H9 (cell line): ENCODE measurements around the gene SLC30A3. TPM values are rescaled to one million over a fixed set of nuclear protein-coding genes. Genes with fewer than 3 reads are reported as not detected.
A peak's percentile ranks its signal among the peaks of the same experiment; 100 is the strongest.

Source experiments
- DNase-seq: peaks from one replicate; pipeline ENCODE4 v3.0.0-alpha.2; 2017
- H2AFZ ChIP-seq: one replicate; pipeline ENCODE4 v1.6.1; 2013; ENCODE audit warnings: mild to moderate bottlenecking, low read length, control low read depth, moderate library complexity
- H2AK5ac ChIP-seq: 2 replicates; pipeline ENCODE4 v1.6.1; 2013; ENCODE audit warnings: low read length, control low read depth, mixed read lengths; ENCODE audit not compliant: insufficient read length
- H2BK120ac ChIP-seq: one replicate; pipeline ENCODE4 v1.6.1; 2013; ENCODE audit warnings: low read depth, mild to moderate bottlenecking, low read length, control low read depth, inconsistent platforms; ENCODE audit not compliant: poor library complexity, severe bottlenecking
- H2BK12ac ChIP-seq: 2 replicates; pipeline ENCODE4 v1.6.1; 2013; ENCODE audit warnings: low read length, control low read depth, mixed read lengths, low read depth; ENCODE audit not compliant: insufficient read length
- H2BK15ac ChIP-seq: 2 replicates; pipeline ENCODE4 v1.6.1; 2013; ENCODE audit warnings: low read depth, low read length, control low read depth
- H2BK20ac ChIP-seq: one replicate; pipeline ENCODE4 v1.6.1; 2013; ENCODE audit warnings: low read depth, mild to moderate bottlenecking, low read length, control low read depth, inconsistent platforms; ENCODE audit not compliant: poor library complexity, severe bottlenecking
- H2BK5ac ChIP-seq: 2 replicates; pipeline ENCODE4 v1.6.1; 2013; ENCODE audit warnings: low read length, control low read depth, mixed read lengths; ENCODE audit not compliant: insufficient read length
- H3K14ac ChIP-seq: 2 replicates; pipeline ENCODE4 v1.6.1; 2013; ENCODE audit warnings: low read length, control low read depth; ENCODE audit not compliant: insufficient read depth
- H3K18ac ChIP-seq: 2 replicates; pipeline ENCODE4 v1.6.1; 2013; ENCODE audit warnings: low read depth, mild to moderate bottlenecking, mixed read lengths, low read length, control low read depth; ENCODE audit not compliant: insufficient read length
- H3K23ac ChIP-seq: 2 replicates; pipeline ENCODE4 v1.6.1; 2013; ENCODE audit warnings: low read length, control low read depth, mixed read lengths, low read depth; ENCODE audit not compliant: insufficient read length
- H3K23me2 ChIP-seq: 2 replicates; pipeline ENCODE4 v1.6.1; 2013; ENCODE audit warnings: low read depth, mild to moderate bottlenecking, mixed read lengths, low read length, control low read depth; ENCODE audit not compliant: insufficient read length, poor library complexity, severe bottlenecking
- H3K27ac ChIP-seq: 2 replicates; pipeline ENCODE4 v1.5.1; 2013; ENCODE audit warnings: low read length, control low read depth, mixed read lengths, low read depth; ENCODE audit not compliant: insufficient read length
- H3K27me3 ChIP-seq: 2 replicates; pipeline ENCODE4 v1.6.1; 2013; ENCODE audit warnings: low read length, control low read depth, inconsistent platforms; ENCODE audit not compliant: insufficient read depth
- H3K4ac ChIP-seq: 2 replicates; pipeline ENCODE4 v1.6.1; 2013; ENCODE audit warnings: low read depth, mild to moderate bottlenecking, control low read depth, inconsistent platforms, low read length, moderate library complexity
- H3K4me1 ChIP-seq: 2 replicates; pipeline ENCODE4 v1.6.1; 2013; ENCODE audit warnings: low read length, control low read depth, inconsistent platforms; ENCODE audit not compliant: insufficient read depth
- H3K4me2 ChIP-seq: 2 replicates; pipeline ENCODE4 v1.6.1; 2013; ENCODE audit warnings: low read length, control low read depth, mixed read lengths; ENCODE audit not compliant: insufficient read length, insufficient read depth
- H3K56ac ChIP-seq: 2 replicates; pipeline ENCODE4 v1.6.1; 2013; ENCODE audit warnings: low read depth, mild to moderate bottlenecking, mixed read lengths, low read length, control low read depth; ENCODE audit not compliant: insufficient read length
- H3K79me1 ChIP-seq: 2 replicates; pipeline ENCODE4 v1.6.1; 2013; ENCODE audit warnings: low read depth, mild to moderate bottlenecking, moderate library complexity, low read length, control low read depth, inconsistent platforms; ENCODE audit not compliant: insufficient read depth, poor library complexity, severe bottlenecking
- H3K79me2 ChIP-seq: 2 replicates; pipeline ENCODE4 v1.6.1; 2013; ENCODE audit warnings: low read length, control low read depth, inconsistent platforms; ENCODE audit not compliant: insufficient read depth
- H3K9ac ChIP-seq: 2 replicates; pipeline ENCODE4 v1.6.1; 2013; ENCODE audit warnings: low read length, control low read depth, mixed read lengths; ENCODE audit not compliant: insufficient read length; ENCODE audit errors: extremely low read depth
- H3K9me3 ChIP-seq: one replicate; pipeline ENCODE4 v1.6.1; 2013; ENCODE audit warnings: low read depth, low read length, inconsistent platforms; ENCODE audit not compliant: control insufficient read depth
- H3T11ph ChIP-seq: one replicate; pipeline ENCODE4 v1.6.1; 2013; ENCODE audit warnings: mild to moderate bottlenecking, low read length, control low read depth, inconsistent platforms
- H4K20me1 ChIP-seq: one replicate; pipeline ENCODE4 v1.6.1; 2013; ENCODE audit not compliant: control insufficient read depth, insufficient read length, insufficient read depth
- H4K5ac ChIP-seq: 2 replicates; pipeline ENCODE4 v1.6.1; 2013; ENCODE audit warnings: low read depth, mild to moderate bottlenecking, mixed read lengths, low read length, control low read depth; ENCODE audit not compliant: insufficient read length
- H4K8ac ChIP-seq: replicated peaks from 2 replicates; pipeline ENCODE4 v1.6.1; 2013; ENCODE audit warnings: low read length, control low read depth, mixed read lengths, low read depth; ENCODE audit not compliant: insufficient read length
- H4K91ac ChIP-seq: 2 replicates; pipeline ENCODE4 v1.6.1; 2013; ENCODE audit warnings: low read depth, mild to moderate bottlenecking, moderate library complexity, mixed read lengths, low read length, control low read depth; ENCODE audit not compliant: insufficient read length
- H3K27ac Mint-ChIP-seq, 3 experiments: 2 replicates in 2 of 3; 3 replicates in 1 of 3; pipeline ENCODE4 v1.8.0; 2020 to 2021; ENCODE audit warnings: mixed read lengths in 3 of 3, mild to moderate bottlenecking in 1 of 3, moderate library complexity in 1 of 3
- H3K27me3 Mint-ChIP-seq: 2 replicates; pipeline ENCODE4 v1.8.0; 2021; ENCODE audit warnings: low read depth, mild to moderate bottlenecking, moderate library complexity, mixed read lengths
- H3K36me3 Mint-ChIP-seq, 3 experiments: 2 replicates in 2 of 3; 3 replicates in 1 of 3; pipeline ENCODE4 v1.8.0; 2020 to 2021; ENCODE audit warnings: low read depth in 3 of 3, mixed read lengths in 3 of 3; ENCODE audit not compliant: insufficient read depth in 1 of 3
- H3K4me1 Mint-ChIP-seq, 2 experiments: 2 replicates each; pipeline ENCODE4 v1.8.0; 2020; ENCODE audit warnings: mixed read lengths in 2 of 2
- H3K4me3 Mint-ChIP-seq, 2 experiments: 2 replicates in 1 of 2; 3 replicates in 1 of 2; pipeline ENCODE4 v1.8.0; 2020 to 2021; ENCODE audit warnings: mild to moderate bottlenecking in 2 of 2, mixed read lengths in 2 of 2, moderate library complexity in 1 of 2
- H3K9me3 Mint-ChIP-seq, 2 experiments: 2 replicates in 1 of 2; 3 replicates in 1 of 2; pipeline ENCODE4 v1.8.0; 2020; ENCODE audit warnings: mild to moderate bottlenecking in 2 of 2, mixed read lengths in 2 of 2, moderate library complexity in 1 of 2
- WGBS: extraction: QIAGEN DNeasy Blood & Tissue Kit; methylation state at CpG from one replicate; pipeline ENCODE4 v1.1.7; 2013; ENCODE audit warnings: missing lambda C conversion rate, low lambda C conversion rate, mixed read lengths; ENCODE audit not compliant: insufficient read length; ENCODE audit errors: extremely low coverage; 5-methylcytosine and 5-hydroxymethylcytosine counted together
- total RNA-seq: library from RNA; stranded (reverse); gene quantifications from 2 replicates; pipeline ENCODE4 v1.2.1, GENCODE V29; 2021
- TF ChIP-seq, protein P1 (sequence below): fragments of 200-600 bp; sonication (generic); conservative IDR thresholded peaks from 3 replicates; pipeline ENCODE4 v1.8.0; 2021; ENCODE audit warnings: antibody characterized with exemption, mild to moderate bottlenecking

Gene SLC30A3
- total RNA-seq, 1 experiment from 2014 or later, result 2.5 TPM

DNA sequence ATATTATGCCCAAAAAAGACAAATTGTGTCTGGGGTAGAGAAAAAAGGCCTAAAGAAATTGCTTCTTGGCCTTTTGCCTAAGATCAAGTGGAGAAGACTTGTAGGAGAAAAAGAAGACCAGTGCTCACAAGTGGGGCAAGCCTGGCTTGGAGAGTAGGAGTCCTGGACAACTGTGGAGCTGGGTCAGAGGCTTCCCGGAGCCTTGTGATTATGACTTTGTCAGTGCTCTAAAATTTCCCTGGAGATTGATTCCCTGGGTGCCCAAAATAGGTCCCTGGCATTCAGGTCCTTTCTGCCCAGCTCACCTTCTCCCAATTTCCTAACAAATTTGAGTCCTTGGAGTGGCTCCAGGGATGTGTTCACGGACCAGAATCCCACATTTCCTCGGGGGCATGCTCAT lies 18.6 kb upstream of the SLC30A3 start:
- Mint-ChIP-seq H3K27ac (peak overlapping the region in 1 of 3 experiments; percentile 12; a peak in 1 of 7 replicates), H3K27me3 (peaks cover 47% of the 10 kb centered on the region), H3K4me3 (no peak overlapping the region; a peak in 1 of 5 replicates), H3K9me3 (no peaks in the 10 kb centered on the region), H3K36me3 (no peaks in the 10 kb centered on the region), H3K4me1 (peaks cover 54 to 60% of the 10 kb centered on the region in 2 experiments)
- Histone ChIP-seq H3K23me2 (peaks cover 6% of the 10 kb centered on the region), H2BK120ac (no peak overlapping the region), H3K9me3 (no peaks in the 10 kb centered on the region), H3K27me3 (no peaks in the 10 kb centered on the region), H2AK5ac (no peak overlapping the region), H3K56ac (no peak overlapping the region), H2BK5ac (no peak overlapping the region), H4K5ac (no peak overlapping the region), H3K79me2 (no peaks in the 10 kb centered on the region), H3K18ac (no peak overlapping the region), H3T11ph (no peak overlapping the region), H3K23ac (no peak overlapping the region), H3K4me2 (peak overlapping the region; percentile 66), H4K20me1 (no peaks in the 10 kb centered on the region), H3K27ac (no peak overlapping the region), H2BK15ac (no peak overlapping the region), H2BK12ac (no peak overlapping the region), H4K91ac (no peak overlapping the region), H3K79me1 (no peaks in the 10 kb centered on the region), H3K9ac (no peak overlapping the region), H3K4ac (no peak overlapping the region), H4K8ac (no peak overlapping the region), H3K14ac (no peak overlapping the region), H2BK20ac (no peak overlapping the region), H2AFZ (no peak overlapping the region), H3K4me1 (peaks cover 13% of the 10 kb centered on the region; the same call in 1 of the 2 replicates)
- WGBS, result no CpG with 5 or more reads among the region's 3 CpGs
- no peak for DNase-seq
- TF ChIP-seq, protein P1, sequence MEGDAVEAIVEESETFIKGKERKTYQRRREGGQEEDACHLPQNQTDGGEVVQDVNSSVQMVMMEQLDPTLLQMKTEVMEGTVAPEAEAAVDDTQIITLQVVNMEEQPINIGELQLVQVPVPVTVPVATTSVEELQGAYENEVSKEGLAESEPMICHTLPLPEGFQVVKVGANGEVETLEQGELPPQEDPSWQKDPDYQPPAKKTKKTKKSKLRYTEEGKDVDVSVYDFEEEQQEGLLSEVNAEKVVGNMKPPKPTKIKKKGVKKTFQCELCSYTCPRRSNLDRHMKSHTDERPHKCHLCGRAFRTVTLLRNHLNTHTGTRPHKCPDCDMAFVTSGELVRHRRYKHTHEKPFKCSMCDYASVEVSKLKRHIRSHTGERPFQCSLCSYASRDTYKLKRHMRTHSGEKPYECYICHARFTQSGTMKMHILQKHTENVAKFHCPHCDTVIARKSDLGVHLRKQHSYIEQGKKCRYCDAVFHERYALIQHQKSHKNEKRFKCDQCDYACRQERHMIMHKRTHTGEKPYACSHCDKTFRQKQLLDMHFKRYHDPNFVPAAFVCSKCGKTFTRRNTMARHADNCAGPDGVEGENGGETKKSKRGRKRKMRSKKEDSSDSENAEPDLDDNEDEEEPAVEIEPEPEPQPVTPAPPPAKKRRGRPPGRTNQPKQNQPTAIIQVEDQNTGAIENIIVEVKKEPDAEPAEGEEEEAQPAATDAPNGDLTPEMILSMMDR, result no peak
